Parietal lobe (tissue), 2 donors: Measurements from ENCODE around the gene CIDEC. TPM values are rescaled to one million over a fixed set of nuclear protein-coding genes. Genes with fewer than 3 reads are reported as not detected.

Source experiments
- small RNA-seq: library from RNA; depleted of rRNA; stranded (forward); fragments of <200 nt; gene quantifications from one replicate; pipeline ENCODE3, GENCODE V24; 2014; ENCODE audit warnings: low replicate concordance
- total RNA-seq: library from RNA; depleted of rRNA; stranded (reverse); fragments of >200 nt; gene quantifications from one replicate; pipeline ENCODE4 v1.2.3, GENCODE V29; 2014

CIDEC gene
- not detected for total RNA-seq

GRCh38 chr3:9879830-9880549 is at the start of gene CIDEC:
TSS of gene CIDEC (minus strand) at chr3:9880253. CDS start at chr3:9878486, 1,767 bp downstream.

GRCh38 chr3:9916734-9917680 is 37.0 kb upstream of the CIDEC start, which contains the start of gene IL17RC:
TSS of gene IL17RC (plus strand) at chr3:9917098. CDS start at chr3:9917316, 218 bp downstream.

GRCh38 chr3:9902372-9903237 is 22.6 kb upstream of the CIDEC start, which contains the start of gene IL17RE:
TSS of gene IL17RE (plus strand) at chr3:9902848. CDS start at chr3:9902933, 85 bp downstream.

GRCh38 chr3:9890249-9891071 is 10.4 kb upstream of the CIDEC start, which contains the start of gene JAGN1:
TSS of gene JAGN1 (plus strand) at chr3:9890610. CDS start at chr3:9890723, 113 bp downstream.

GRCh38 chr3:9843715-9844438 is 36.2 kb downstream of the CIDEC start, which contains the start of gene RPUSD3:
TSS of gene RPUSD3 (minus strand) at chr3:9844008. CDS start at chr3:9843990, 18 bp downstream.

Small RNA genes lying within 50 kb of the gene (small RNA-seq; reads per million reads assigned to genes)
- not detected for gene RNU6-882P

Other genes starting within 250 kb of the CIDEC start
- 23.5 TPM for gene MTMR14, start 230.7 kb downstream of the CIDEC start, total RNA-seq
- gene CPNE9, start 176.4 kb downstream of the CIDEC start, total RNA-seq, result 0.31 TPM
- 23.5 TPM for gene BRPF1, start 148.5 kb downstream of the CIDEC start, total RNA-seq
- 113 TPM for gene OGG1, start 130.3 kb downstream of the CIDEC start, total RNA-seq
- gene CAMK1, start 110.3 kb downstream of the CIDEC start, total RNA-seq, result 38.5 TPM
- gene TADA3, start 87.8 kb downstream of the CIDEC start, total RNA-seq, result 35.7 TPM
- 117 TPM for gene ARPC4, start 87.2 kb downstream of the CIDEC start, total RNA-seq
- gene TTLL3, start 70.0 kb downstream of the CIDEC start, total RNA-seq, result 60.1 TPM
- 35.1 TPM for gene RPUSD3, start 36.2 kb downstream of the CIDEC start, total RNA-seq
- 14.4 TPM for gene JAGN1, start 10.4 kb upstream of the CIDEC start, total RNA-seq
- gene IL17RE, start 22.6 kb upstream of the CIDEC start, total RNA-seq, result 0.31 TPM
- gene IL17RC, start 36.8 kb upstream of the CIDEC start, total RNA-seq, result 6.6 TPM
- gene CRELD1, start 53.6 kb upstream of the CIDEC start, total RNA-seq, result 31.0 TPM
- gene PRRT3, start 72.2 kb upstream of the CIDEC start, total RNA-seq, result 4.1 TPM
- gene EMC3, start 106.6 kb upstream of the CIDEC start, total RNA-seq, result 26.6 TPM
- 7.8 TPM for gene FANCD2, start 146.2 kb upstream of the CIDEC start, total RNA-seq
- gene FANCD2OS, start 228.0 kb upstream of the CIDEC start, total RNA-seq, result not detected
- gene BRK1, start 235.4 kb upstream of the CIDEC start, total RNA-seq, result 70.1 TPM